Suprapubic skin (tissue), 4 donors: ENCODE data around the gene ABCG4.

Experiments used
- CTCF ChIP-seq, 2 donors: fragments of 200-600 bp in 1 of 2; fragments of 450-650 bp in 1 of 2; sonication (generic) in 1 of 2; IDR thresholded peaks; one replicate each; pipeline ENCODE4 v1.5.1; 2016 to 2019; ENCODE audit warnings: antibody characterized with exemption in 2 of 2, mild to moderate bottlenecking in 1 of 2, moderate library complexity in 1 of 2
- EP300 ChIP-seq: sonication (generic); formaldehyde crosslinking; IDR thresholded peaks from one replicate; pipeline ENCODE4 v1.6.1; 2017; ENCODE audit warnings: antibody characterized with exemption
- POLR2A ChIP-seq, 2 donors: fragments of 450-650 bp; IDR thresholded peaks; one replicate each; pipeline ENCODE4 v1.6.1; 2017; ENCODE audit warnings: antibody characterized with exemption in 2 of 2, mild to moderate bottlenecking in 2 of 2, moderate library complexity in 2 of 2
- POLR2AphosphoS5 ChIP-seq, 3 donors: sonication (generic); formaldehyde crosslinking; IDR thresholded peaks; one replicate each; pipeline ENCODE4 v1.6.1; 2017; ENCODE audit warnings: antibody characterized with exemption in 3 of 3

- TF ChIP-seq CTCF (IDR thresholded peaks at IDR 0.05) (no peak), POLR2A (IDR thresholded peaks at IDR 0.05) (no peak), POLR2AphosphoS5 (IDR thresholded peaks at IDR 0.05) (no peak), EP300 (no peak)
Measured at GRCh38 chr11:119109843-119110242, 39.0 kb upstream of the ABCG4 start.
